Caki2 (cell line): ENCODE data around the gene PIM3. TPM values are rescaled to one million over a fixed set of nuclear protein-coding genes. Genes with fewer than 3 reads are reported as not detected.

Experiments used
- DNase-seq: peaks from one replicate; pipeline ENCODE4 v3.0.0-alpha.2; 2015; ENCODE audit warnings: low read depth
- in situ Hi-C: cut with HindIII; loops from 2 replicates; pipeline ENCODE4 v1.10.0; 2016; ENCODE audit warnings: low sequenced_read_pairs, low pct_unique_long_range_greater_than_20kb, mixed read lengths
- total RNA-seq: library from RNA; depleted of rRNA; stranded (reverse); fragments of >200 nt; shearing (Covaris generic); gene quantifications from 2 replicates; pipeline ENCODE4 v1.2.3, GENCODE V29; 2014; ENCODE audit warnings: low replicate concordance

PIM3 gene
- total RNA-seq, 1 experiment from 2014 or later = 142 TPM

- no peak for DNase-seq
- in situ Hi-C loops = no loop called here
Observed at GRCh38 chr22:49925525-49926128, 34.9 kb upstream of the PIM3 start.

- in situ Hi-C loops = no loop called here
- no peak for DNase-seq
Observed at GRCh38 chr22:49926916-49927315, 33.7 kb upstream of the PIM3 start.

- in situ Hi-C loops = no loop called here
Observed at GRCh38 chr22:49927483-49928184, 32.9 kb upstream of the PIM3 start.

GRCh38 chr22:49928185-49928495 lies 32.4 kb upstream of the PIM3 start:
- in situ Hi-C loops = no loop called here
- DNase-seq = no peak

More at GRCh38 chr22:49927483-49928184, 32.9 kb upstream of the PIM3 start:
- DNase-seq = no peak

- in situ Hi-C loops = no loop called here
- DNase-seq = no peak
Observed at GRCh38 chr22:49928555-49929210, 31.9 kb upstream of the PIM3 start.

- peak; percentile 37 for DNase-seq
- in situ Hi-C loops = no loop called here
Observed at GRCh38 chr22:49929211-49929979, 31.2 kb upstream of the PIM3 start.

- in situ Hi-C loops = no loop called here
- DNase-seq = no peak
Observed at GRCh38 chr22:49929994-49930575, 30.5 kb upstream of the PIM3 start.

- DNase-seq = peak; percentile 85
Observed at GRCh38 chr22:49930596-49931412, 29.8 kb upstream of the PIM3 start.

GRCh38 chr22:49933236-49934159 lies 27.1 kb upstream of the PIM3 start:
- in situ Hi-C loops = no loop called here
- DNase-seq = no peak

More at GRCh38 chr22:49930596-49931412, 29.8 kb upstream of the PIM3 start:
- in situ Hi-C loops = no loop called here

- peak; percentile 61 for DNase-seq
- in situ Hi-C loops = no loop called here
Observed at GRCh38 chr22:49934160-49934890, 26.2 kb upstream of the PIM3 start.

GRCh38 chr22:49934891-49935557 lies 25.5 kb upstream of the PIM3 start:
- no peak for DNase-seq
- in situ Hi-C loops = no loop called here

- in situ Hi-C loops = no loop called here
Observed at GRCh38 chr22:49935561-49935960, 25.0 kb upstream of the PIM3 start.

GRCh38 chr22:49936018-49936972 lies 24.3 kb upstream of the PIM3 start:
- DNase-seq = peak; percentile 95
- in situ Hi-C loops = no loop called here

More at GRCh38 chr22:49935561-49935960, 25.0 kb upstream of the PIM3 start:
- no peak for DNase-seq

GRCh38 chr22:49936973-49937757 lies 23.4 kb upstream of the PIM3 start:
- DNase-seq = no peak
- in situ Hi-C loops = no loop called here
